Activated CD4-positive, alpha-beta T cell treated with anti-CD3 and anti-CD28 coated beads, Interleukin-2, amount 10 ng/mL, durations not matched to agents 24 days and 14 days (primary cell): Measurements from ENCODE around the gene ENKD1. TPM values are rescaled to one million over a fixed set of nuclear protein-coding genes. Genes with fewer than 3 reads are reported as not detected.

ENCODE experiments used
- DNase-seq: peaks from one replicate; pipeline ENCODE4 v3.0.0; 2022
- H3K27ac Mint-ChIP-seq: one replicate; pipeline ENCODE4 v1.8.0; 2022; ENCODE audit warnings: mild to moderate bottlenecking, mixed read lengths
- H3K27me3 Mint-ChIP-seq: one replicate; pipeline ENCODE4 v1.8.0; 2022; ENCODE audit warnings: mixed read lengths
- H3K36me3 Mint-ChIP-seq: one replicate; pipeline ENCODE4 v1.8.0; 2022; ENCODE audit warnings: low read depth, mild to moderate bottlenecking, mixed read lengths
- H3K4me1 Mint-ChIP-seq: one replicate; pipeline ENCODE4 v1.8.0; 2021; ENCODE audit warnings: mixed read lengths
- H3K4me3 Mint-ChIP-seq: one replicate; pipeline ENCODE4 v1.8.0; 2022; ENCODE audit warnings: mild to moderate bottlenecking, moderate library complexity, mixed read lengths
- H3K9me3 Mint-ChIP-seq: one replicate; pipeline ENCODE4 v1.8.0; 2021; ENCODE audit warnings: mixed read lengths
- intact Hi-C: fragments of 100-400 bp; cut with micrococcal nuclease; formaldehyde crosslinking; loops from one replicate; pipeline ENCODE4 v1.15.1; 2023
- total RNA-seq: library from RNA; stranded (reverse); gene quantifications from 2 replicates; pipeline ENCODE4 v1.2.3, GENCODE V29; 2022

Gene ENKD1, protein sequence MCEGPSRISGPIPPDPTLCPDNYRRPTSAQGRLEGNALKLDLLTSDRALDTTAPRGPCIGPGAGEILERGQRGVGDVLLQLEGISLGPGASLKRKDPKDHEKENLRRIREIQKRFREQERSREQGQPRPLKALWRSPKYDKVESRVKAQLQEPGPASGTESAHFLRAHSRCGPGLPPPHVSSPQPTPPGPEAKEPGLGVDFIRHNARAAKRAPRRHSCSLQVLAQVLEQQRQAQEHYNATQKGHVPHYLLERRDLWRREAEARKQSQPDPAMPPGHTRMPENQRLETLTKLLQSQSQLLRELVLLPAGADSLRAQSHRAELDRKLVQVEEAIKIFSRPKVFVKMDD
- total RNA-seq: 12.7 and 13.8 TPM in 2 replicates

DNA sequence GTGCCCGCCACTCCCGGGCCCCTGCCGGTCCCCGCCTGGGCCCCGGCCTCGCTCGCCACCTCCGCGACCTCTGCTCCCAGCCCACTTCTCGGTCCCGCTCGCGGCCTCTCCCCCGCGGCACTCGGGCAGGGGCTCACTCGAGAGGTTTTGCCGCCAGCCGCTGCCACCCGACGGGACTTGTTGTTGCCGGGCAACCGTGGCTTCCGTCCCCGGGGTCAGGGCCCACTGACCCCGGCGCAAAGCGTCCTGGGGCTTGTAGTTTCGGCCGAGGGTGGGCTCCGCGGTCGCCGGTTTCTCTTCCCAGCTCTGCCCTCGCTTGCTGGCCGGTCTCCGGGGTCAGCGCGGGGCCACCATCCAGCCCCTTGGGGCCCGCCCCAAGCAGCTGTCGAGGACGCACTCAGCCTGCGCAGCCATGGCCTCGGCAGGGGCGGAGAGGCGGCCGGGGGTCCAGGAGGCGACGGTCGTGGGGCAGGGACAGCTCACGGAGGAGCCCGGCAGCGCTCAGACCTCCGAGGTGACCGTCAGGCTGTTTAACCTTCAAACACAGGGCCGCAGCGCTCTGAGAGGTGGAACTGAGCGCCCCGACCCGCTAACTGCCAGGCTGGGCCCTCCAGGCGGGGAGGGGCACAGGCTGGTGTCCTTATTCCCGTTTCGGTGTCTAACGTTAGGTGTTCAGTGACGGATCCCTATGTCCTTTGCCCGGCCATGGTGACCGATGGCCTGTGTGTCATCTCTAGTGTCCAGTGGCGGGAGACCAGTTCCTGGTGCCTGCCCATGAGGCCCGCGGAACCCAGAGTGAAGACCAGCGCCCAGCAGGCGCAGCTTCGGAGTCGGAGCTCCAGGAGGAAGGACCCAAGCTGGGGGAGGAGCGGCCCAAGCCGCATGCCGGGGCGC is at the start of gene ENKD1, which contains the start of gene C16orf86:
Gene ENKD1, minus strand, starts transcription at position 192 of the 894 bp plus-strand sequence. CDS start 308 bp downstream, outside the sequence.
Gene C16orf86, plus strand, starts transcription at position 256 of the 894 bp plus-strand sequence. Its CDS starts 157 bp downstream, at position 413.
- no peaks in the 10 kb centered on the region for H3K27me3 Mint-ChIP-seq
- no peaks in the 10 kb centered on the region for H3K9me3 Mint-ChIP-seq
- intact Hi-C loops: loop anchor here (2.0 to 10.0 kb wide), 3 partner anchors 52 to 1668 kb away; partner anchors contain the start of genes COG8, CTRL, GFOD2 and NIP7
- H3K4me1 Mint-ChIP-seq: peaks cover 21% of the 10 kb centered on the region
- peaks cover 6% of the 10 kb centered on the region for H3K36me3 Mint-ChIP-seq
- H3K4me3 Mint-ChIP-seq: peak within 1 kb of the TSS; percentile 91
- peak; percentile 95 for DNase-seq
- peak within 1 kb of the TSS; percentile 84 for H3K27ac Mint-ChIP-seq

DNA sequence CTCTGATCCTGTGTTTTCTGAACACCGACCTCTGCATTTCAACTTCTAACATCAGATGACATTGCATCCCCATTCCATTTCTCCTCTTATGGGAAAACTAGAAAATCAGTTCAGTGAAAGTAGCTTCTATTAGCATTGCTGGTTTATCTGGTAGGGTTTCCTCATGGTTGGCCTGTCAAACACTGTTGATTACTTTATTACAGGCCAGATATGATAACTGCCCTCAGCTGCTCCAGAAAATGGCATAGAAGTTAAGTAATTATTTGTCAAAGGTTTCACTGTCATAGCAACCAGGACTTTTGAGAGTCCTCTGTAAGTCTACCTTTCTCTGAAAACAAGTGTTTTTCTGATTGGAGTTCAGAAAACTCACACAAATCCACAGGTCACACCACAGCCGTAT is 49.5 kb upstream of the ENKD1 start:
- H3K27me3 Mint-ChIP-seq: no peaks in the 10 kb centered on the region
- no peak for DNase-seq
- H3K4me1 Mint-ChIP-seq: peaks cover 36% of the 10 kb centered on the region
- no peaks in the 10 kb centered on the region for H3K9me3 Mint-ChIP-seq
- H3K36me3 Mint-ChIP-seq: peaks cover 8% of the 10 kb centered on the region
- intact Hi-C loops: no loop called here
- H3K27ac Mint-ChIP-seq: no peak overlapping the region
- H3K4me3 Mint-ChIP-seq: no peak overlapping the region

DNA sequence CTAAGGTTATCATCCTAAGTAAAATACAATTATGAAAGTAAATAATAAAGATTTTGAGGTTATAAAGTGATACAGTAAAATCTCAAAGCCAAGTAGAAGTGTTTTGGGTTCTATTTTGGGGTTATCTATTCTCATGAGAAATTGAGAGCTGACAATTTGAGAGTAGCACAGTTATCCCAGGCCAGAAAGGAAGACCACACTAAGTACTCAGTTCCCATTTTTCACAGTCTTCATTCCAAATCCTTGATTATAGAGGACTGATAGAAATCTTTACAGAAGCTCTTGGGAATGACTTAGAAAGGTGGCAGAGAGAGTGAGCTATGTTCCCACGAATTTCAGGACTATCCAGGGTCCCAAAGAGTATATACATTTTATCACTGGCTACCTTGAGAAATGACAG is 48.0 kb upstream of the ENKD1 start:
- Mint-ChIP-seq H3K4me1 (peaks cover 23% of the 10 kb centered on the region), H3K27me3 (no peaks in the 10 kb centered on the region), H3K4me3 (no peak overlapping the region), H3K9me3 (no peaks in the 10 kb centered on the region), H3K36me3 (peaks cover 11% of the 10 kb centered on the region), H3K27ac (no peak overlapping the region)
- no peak for DNase-seq
- intact Hi-C loops: no loop called here

DNA sequence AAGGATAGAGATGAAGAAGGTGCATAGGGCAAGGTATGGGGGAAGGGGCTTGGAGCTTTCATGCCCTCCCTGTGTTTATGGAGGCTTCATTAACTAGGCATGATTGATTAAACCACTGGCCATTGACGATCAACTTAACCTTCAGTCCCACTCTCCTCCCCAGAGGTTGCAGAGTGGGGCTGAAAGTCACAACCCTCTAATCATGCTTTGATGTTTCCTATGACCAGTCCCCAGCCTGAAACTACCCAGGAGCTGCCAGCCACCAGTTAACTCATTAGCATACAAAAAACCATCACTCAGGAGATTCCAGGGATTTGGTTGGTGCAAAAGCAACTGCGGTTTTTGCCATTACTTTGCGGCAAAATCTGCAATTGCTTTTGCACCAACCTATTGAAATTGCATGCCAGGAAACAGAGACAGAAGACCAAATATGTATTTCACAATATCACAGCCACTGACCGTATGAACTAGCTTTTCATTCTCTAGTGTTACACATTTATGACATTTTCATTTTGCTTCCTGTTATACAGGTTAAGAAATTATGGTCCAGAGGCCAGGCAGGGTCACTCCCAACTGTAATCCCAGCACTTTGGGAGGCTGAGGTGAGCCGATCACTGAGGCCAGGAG is 47.2 kb upstream of the ENKD1 start:
- H3K27ac Mint-ChIP-seq: no peak overlapping the region
- H3K36me3 Mint-ChIP-seq: peaks cover 11% of the 10 kb centered on the region
- intact Hi-C loops: no loop called here
- DNase-seq: no peak
- no peak overlapping the region for H3K4me3 Mint-ChIP-seq
- H3K27me3 Mint-ChIP-seq: no peaks in the 10 kb centered on the region
- no peaks in the 10 kb centered on the region for H3K9me3 Mint-ChIP-seq
- H3K4me1 Mint-ChIP-seq: peaks cover 20% of the 10 kb centered on the region

DNA sequence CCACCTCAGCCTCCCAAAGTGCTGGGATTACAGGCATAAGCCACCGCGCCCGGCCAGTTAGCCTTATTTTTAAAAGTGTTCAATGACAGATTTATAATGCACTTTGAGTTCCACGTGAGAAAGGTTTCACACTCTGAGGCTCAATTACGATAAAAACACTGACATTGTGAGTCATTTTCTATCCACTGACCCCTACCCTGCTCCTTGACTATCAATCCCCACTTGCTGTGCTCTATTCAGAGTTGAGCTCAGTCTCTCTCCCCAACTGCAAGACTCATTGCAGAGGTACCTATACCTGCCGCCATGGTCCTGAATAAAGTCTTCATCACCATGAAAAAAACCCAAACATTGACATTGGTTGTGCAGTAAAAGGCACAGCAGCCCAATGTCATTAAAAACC is 44.1 kb upstream of the ENKD1 start:
- Mint-ChIP-seq H3K9me3 (no peaks in the 10 kb centered on the region), H3K4me1 (peaks cover 6% of the 10 kb centered on the region)

DNA sequence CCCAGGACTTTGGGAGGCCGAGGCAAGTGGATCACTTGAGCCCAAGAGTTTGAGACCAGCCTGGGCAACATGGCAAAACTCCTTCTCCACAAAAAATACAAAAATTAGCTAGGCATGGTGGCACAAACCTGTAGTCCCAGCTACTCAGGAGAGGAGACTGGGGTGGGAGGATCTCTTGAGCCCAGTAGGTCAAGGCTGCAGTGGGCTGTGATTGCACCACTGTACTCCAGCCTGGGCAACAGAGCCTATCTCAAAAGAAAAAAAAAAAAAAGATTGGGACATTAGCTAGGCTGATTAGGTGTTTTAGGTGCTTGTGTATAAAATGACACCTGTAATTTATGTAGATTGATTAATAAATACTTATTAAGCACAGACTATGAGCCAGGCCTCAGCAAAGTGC is 42.5 kb upstream of the ENKD1 start:
- H3K4me3 Mint-ChIP-seq: no peak overlapping the region
- intact Hi-C loops: no loop called here
- peaks cover 7% of the 10 kb centered on the region for H3K36me3 Mint-ChIP-seq
- no peaks in the 10 kb centered on the region for H3K9me3 Mint-ChIP-seq
- no peak for DNase-seq
- no peaks in the 10 kb centered on the region for H3K27me3 Mint-ChIP-seq
- peaks cover 11% of the 10 kb centered on the region for H3K4me1 Mint-ChIP-seq
- H3K27ac Mint-ChIP-seq: no peak overlapping the region

More for the DNA sequence above, 44.1 kb upstream of the ENKD1 start:
- peaks cover 4% of the 10 kb centered on the region for H3K36me3 Mint-ChIP-seq
- no peaks in the 10 kb centered on the region for H3K27me3 Mint-ChIP-seq
- no peak for DNase-seq
- intact Hi-C loops: no loop called here
- H3K27ac Mint-ChIP-seq: no peak overlapping the region
- H3K4me3 Mint-ChIP-seq: no peak overlapping the region

DNA sequence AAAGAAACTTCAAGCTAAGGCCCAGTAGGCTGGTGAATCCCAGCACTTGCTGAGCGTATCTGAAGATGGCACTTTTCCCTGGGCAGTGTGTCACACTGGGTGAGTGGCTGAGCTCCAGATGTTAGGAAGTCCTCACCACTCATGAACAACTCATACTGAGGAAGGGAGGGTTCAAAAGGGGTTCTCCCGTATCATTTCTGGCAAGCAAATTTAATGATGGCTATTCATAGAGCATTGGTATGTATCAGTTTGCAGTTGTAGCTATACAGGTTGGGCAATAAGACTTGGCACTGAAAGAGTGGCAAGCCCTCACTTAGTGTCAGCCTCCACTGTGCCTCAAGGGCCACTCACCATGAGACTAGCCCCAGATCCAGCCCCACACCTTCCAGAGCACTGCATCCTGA is 41.8 kb upstream of the ENKD1 start:
- Mint-ChIP-seq H3K9me3 (no peaks in the 10 kb centered on the region), H3K4me1 (peaks cover 16% of the 10 kb centered on the region), H3K27ac (no peak overlapping the region), H3K36me3 (peaks cover 5% of the 10 kb centered on the region), H3K27me3 (no peaks in the 10 kb centered on the region), H3K4me3 (no peak overlapping the region)
- intact Hi-C loops: no loop called here
- no peak for DNase-seq

DNA sequence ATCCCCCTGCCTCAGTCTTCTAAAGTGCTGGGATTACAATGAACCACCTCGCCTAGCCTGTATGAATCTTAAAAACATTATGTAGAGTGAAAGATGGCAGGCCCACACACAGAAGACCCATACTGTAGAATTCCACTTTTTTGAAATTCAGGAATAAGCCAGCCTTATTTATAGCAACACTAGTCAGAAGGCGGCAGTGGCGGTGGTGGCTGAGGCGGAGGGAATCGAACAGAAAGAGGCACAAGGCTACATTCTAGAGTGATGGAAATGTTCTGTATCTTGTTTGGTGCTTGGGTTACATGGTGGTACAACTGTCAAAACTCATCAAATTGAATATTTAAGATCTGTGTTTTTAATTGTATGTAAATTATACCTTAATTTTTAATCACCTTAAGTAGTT is 41.2 kb upstream of the ENKD1 start:
- H3K9me3 Mint-ChIP-seq: no peaks in the 10 kb centered on the region
- no peak overlapping the region for H3K4me3 Mint-ChIP-seq
- H3K27me3 Mint-ChIP-seq: no peaks in the 10 kb centered on the region
- no peak for DNase-seq
- peaks cover 20% of the 10 kb centered on the region for H3K4me1 Mint-ChIP-seq
- H3K36me3 Mint-ChIP-seq: peaks cover 5% of the 10 kb centered on the region
- intact Hi-C loops: no loop called here
- no peak overlapping the region for H3K27ac Mint-ChIP-seq

DNA sequence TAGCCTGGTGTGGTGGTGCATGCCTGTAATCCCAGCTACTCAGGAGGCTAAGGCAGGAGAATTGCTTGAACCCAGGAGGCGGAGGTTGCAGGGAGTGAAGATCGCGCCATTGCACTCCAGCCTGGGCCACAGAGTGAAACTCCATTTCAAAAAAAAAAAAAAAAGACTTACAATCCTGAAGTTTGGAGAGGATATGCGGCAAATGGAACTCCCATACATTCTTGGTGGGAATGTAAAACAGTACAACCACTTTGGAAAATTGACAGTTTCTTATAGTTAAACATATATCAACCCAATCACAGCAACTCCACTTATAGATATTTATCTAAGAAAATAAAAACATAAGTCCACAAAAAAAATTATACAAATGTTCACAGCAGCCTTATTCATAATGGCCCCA is 40.7 kb upstream of the ENKD1 start:
- Mint-ChIP-seq H3K4me3 (no peak overlapping the region), H3K4me1 (peaks cover 21% of the 10 kb centered on the region), H3K9me3 (no peaks in the 10 kb centered on the region), H3K36me3 (peaks cover 5% of the 10 kb centered on the region), H3K27ac (no peak overlapping the region), H3K27me3 (no peaks in the 10 kb centered on the region)
- DNase-seq: no peak
- intact Hi-C loops: no loop called here

DNA sequence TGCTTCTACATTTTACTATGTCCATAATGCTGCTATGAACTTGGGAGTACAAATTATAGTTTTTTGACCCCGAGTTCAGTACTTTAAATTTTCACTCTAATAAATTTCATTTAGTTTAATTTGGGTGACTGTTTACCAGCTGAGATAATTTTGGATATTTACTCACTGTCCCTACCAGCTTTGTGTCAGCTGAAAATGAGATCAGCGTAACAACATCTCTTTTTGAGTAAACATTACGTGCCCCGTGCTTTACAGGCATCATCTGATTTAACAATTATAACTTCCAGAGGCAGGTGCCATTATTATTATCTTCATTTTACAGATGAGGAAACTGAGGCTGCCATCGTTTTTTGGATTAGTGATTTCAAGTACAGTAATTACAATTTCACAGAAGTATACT is 37.6 kb upstream of the ENKD1 start:
- Mint-ChIP-seq H3K4me3 (no peak overlapping the region), H3K27ac (peak overlapping the region; percentile 75), H3K27me3 (no peaks in the 10 kb centered on the region), H3K36me3 (peaks cover 3% of the 10 kb centered on the region), H3K4me1 (peaks cover 19% of the 10 kb centered on the region), H3K9me3 (no peaks in the 10 kb centered on the region)
- DNase-seq: no peak
- intact Hi-C loops: no loop called here

DNA sequence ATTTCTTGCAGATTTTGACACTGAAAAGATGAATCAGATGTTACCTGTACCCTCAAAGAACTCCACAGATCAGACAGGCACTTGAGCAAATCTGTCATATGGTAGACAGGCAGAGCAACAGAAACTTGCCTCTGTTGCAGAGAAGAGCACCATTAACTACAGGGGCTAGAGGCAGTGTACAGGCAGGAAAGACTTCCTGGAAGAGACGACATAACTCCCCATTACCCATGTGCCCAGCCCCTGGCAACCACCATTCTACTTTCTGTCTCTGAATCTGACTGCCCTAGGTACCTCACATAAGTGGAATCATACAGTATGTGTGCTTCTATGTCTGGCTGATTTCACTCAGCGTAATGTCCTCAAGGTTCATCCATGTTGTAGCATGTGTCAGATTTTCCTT is 37.1 kb upstream of the ENKD1 start:
- peak; percentile 72 for DNase-seq
- Mint-ChIP-seq H3K4me1 (peaks cover 19% of the 10 kb centered on the region), H3K4me3 (peak overlapping the region; percentile 29), H3K27ac (peak overlapping the region; percentile 75), H3K27me3 (no peaks in the 10 kb centered on the region), H3K36me3 (peaks cover 5% of the 10 kb centered on the region), H3K9me3 (no peaks in the 10 kb centered on the region)
- intact Hi-C loops: no loop called here

DNA sequence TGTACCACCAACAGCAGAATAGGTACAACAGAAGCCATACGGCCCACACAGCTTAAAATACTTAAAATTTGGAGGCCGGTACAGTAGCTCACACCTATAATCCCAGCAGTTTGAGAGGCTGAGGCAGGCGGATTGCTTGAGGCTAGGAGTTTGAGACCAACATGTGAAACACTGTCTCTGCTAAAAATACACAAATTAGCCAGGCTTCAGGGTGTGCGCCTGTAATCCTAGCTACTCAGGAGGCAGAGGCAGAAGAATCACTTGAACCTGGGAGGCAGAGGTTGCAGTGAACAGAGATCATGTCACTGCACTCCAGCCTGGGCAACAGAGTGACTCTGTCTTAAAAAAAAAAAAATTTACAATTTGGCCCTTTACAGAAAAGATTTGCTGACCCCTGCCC is 35.6 kb upstream of the ENKD1 start:
- no peak for DNase-seq
- no peak overlapping the region for H3K27ac Mint-ChIP-seq
- intact Hi-C loops: no loop called here
- H3K27me3 Mint-ChIP-seq: no peaks in the 10 kb centered on the region
- H3K4me3 Mint-ChIP-seq: no peak overlapping the region
- peaks cover 8% of the 10 kb centered on the region for H3K36me3 Mint-ChIP-seq
- H3K9me3 Mint-ChIP-seq: no peaks in the 10 kb centered on the region
- H3K4me1 Mint-ChIP-seq: peaks cover 19% of the 10 kb centered on the region

DNA sequence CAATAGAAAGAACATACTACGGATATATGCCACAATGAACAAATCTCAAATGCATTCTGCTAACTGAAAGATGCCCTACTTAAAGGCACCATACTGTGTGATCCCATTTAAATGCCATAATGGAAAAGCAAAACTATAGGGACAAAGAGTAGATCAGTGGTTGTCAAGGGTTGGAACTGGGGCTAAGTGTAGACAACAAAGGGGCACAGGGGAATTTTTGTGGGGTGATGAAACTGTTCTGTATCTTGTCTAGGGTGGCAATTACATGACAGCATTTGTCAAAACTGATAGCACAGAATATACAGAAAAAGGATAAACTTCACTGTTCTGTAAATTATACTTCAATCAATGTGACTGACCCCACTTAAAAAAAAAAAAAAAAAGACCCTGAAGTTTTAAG is 34.9 kb upstream of the ENKD1 start:
- Mint-ChIP-seq H3K9me3 (no peaks in the 10 kb centered on the region), H3K27ac (no peak overlapping the region), H3K27me3 (no peaks in the 10 kb centered on the region), H3K4me1 (peaks cover 20% of the 10 kb centered on the region), H3K36me3 (peaks cover 11% of the 10 kb centered on the region), H3K4me3 (no peak overlapping the region)
- DNase-seq: no peak
- intact Hi-C loops: no loop called here

DNA sequence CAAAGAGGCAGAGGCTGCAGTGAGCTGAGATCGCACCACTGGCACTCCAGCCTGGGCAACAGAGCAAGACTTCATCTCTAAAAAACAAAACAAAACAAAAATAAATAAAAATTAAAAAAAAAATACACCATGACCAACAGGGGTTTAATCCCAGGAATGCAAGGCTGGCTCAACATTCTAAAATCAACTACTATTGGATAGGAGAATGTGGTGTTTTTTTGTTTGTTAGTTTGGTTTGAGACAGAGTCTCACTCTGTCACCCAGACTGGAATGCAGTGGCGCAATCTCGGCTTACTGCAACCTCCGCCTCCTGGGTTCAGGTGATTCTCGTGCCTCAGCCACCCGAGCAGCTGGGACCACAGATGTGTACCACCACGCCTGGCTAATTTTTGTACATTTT is 32.7 kb upstream of the ENKD1 start:
- no peak for DNase-seq
- H3K36me3 Mint-ChIP-seq: peaks cover 8% of the 10 kb centered on the region
- peaks cover 15% of the 10 kb centered on the region for H3K4me1 Mint-ChIP-seq
- no peak overlapping the region for H3K27ac Mint-ChIP-seq
- intact Hi-C loops: loop anchor here (10.0 kb wide), 1 partner anchor 96 kb away; no protein-coding TSS in a partner anchor
- H3K27me3 Mint-ChIP-seq: no peaks in the 10 kb centered on the region
- H3K9me3 Mint-ChIP-seq: no peaks in the 10 kb centered on the region
- H3K4me3 Mint-ChIP-seq: no peak overlapping the region
